Parathyroid adenoma (tissue), 2 donors: ENCODE measurements around the gene MKS1.

Experiments
- H2AFZ ChIP-seq: fragments of 300-600 bp; sonication (generic); one replicate; pipeline ENCODE4 v1.7.0; 2017; ENCODE audit warnings: antibody characterized with exemption, mild to moderate bottlenecking
- H3K27ac ChIP-seq: fragments of 300-600 bp; sonication (generic); one replicate; pipeline ENCODE4 v1.7.0; 2017
- H3K27me3 ChIP-seq: fragments of 300-600 bp; sonication (generic); one replicate; pipeline ENCODE4 v1.7.0; 2017; ENCODE audit warnings: low read length; ENCODE audit not compliant: control insufficient read depth, insufficient read depth
- H3K36me3 ChIP-seq: fragments of 300-600 bp; sonication (generic); one replicate; pipeline ENCODE4 v1.7.0; 2017; ENCODE audit warnings: low read length; ENCODE audit not compliant: control insufficient read depth, insufficient read depth
- H3K4me1 ChIP-seq: fragments of 300-600 bp; sonication (generic); one replicate; pipeline ENCODE4 v1.7.0; 2017; ENCODE audit warnings: control low read depth
- H3K4me2 ChIP-seq: fragments of 300-600 bp; sonication (generic); one replicate; pipeline ENCODE4 v1.7.0; 2017; ENCODE audit warnings: low read length
- H3K4me3 ChIP-seq: fragments of 300-600 bp; sonication (generic); one replicate; pipeline ENCODE4 v1.7.0; 2017; ENCODE audit warnings: low read depth, low read length
- H3K79me2 ChIP-seq: fragments of 300-600 bp; sonication (generic); one replicate; pipeline ENCODE4 v1.7.0; 2017; ENCODE audit warnings: control low read depth
- H3K9ac ChIP-seq: fragments of 300-600 bp; sonication (generic); one replicate; pipeline ENCODE4 v1.7.0; 2017; ENCODE audit warnings: mild to moderate bottlenecking
- H3K9me3 ChIP-seq: fragments of 300-600 bp; sonication (generic); one replicate; pipeline ENCODE4 v1.7.0; 2017; ENCODE audit warnings: low read length; ENCODE audit not compliant: control insufficient read depth
- CTCF ChIP-seq: fragments of 300-600 bp; sonication (generic); IDR thresholded peaks from one replicate; pipeline ENCODE4 v1.7.0; 2017; ENCODE audit warnings: antibody characterized with exemption, mild to moderate bottlenecking
- donor health status: primary hyperparathyroidism.

MKS1 gene

DNA sequence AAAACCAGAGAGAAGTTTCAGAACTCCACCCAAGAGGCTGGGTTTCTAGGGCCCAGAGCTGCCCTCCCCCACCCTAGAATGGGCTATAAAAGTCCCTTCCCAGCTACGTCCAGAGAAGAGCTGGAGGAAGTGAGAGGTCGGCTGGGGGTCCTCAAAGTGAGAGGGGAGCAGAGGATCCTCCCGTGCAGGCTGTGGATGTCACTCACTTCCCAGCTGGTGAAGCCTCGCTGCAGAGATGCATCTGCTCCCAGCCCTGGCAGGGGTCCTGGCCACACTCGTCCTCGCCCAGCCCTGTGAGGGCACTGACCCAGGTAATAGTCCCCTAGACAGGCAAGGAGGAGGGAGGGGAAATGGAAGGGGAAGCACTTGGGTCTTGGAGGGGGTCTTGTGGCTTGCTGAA lies 26.4 kb downstream of the MKS1 start, which contains the start of gene EPX:
TSS of gene EPX (plus strand) at position 115 of the 400 bp plus-strand sequence. CDS start at position 236, 121 bp downstream.
- H3K27ac ChIP-seq = no peak within 1 kb of the TSS
- no peak for TF ChIP-seq CTCF
- no peaks in the 10 kb centered on the region for H3K79me2 ChIP-seq
- H2AFZ ChIP-seq = no peak within 1 kb of the TSS
- no peak within 1 kb of the TSS for H3K9ac ChIP-seq
- no peaks in the 10 kb centered on the region for H3K9me3 ChIP-seq
- H3K36me3 ChIP-seq = no peaks in the 10 kb centered on the region
- no peak within 1 kb of the TSS for H3K4me2 ChIP-seq
- no peaks in the 10 kb centered on the region for H3K4me1 ChIP-seq
- H3K4me3 ChIP-seq = no peak within 1 kb of the TSS
- H3K27me3 ChIP-seq = no peaks in the 10 kb centered on the region

DNA sequence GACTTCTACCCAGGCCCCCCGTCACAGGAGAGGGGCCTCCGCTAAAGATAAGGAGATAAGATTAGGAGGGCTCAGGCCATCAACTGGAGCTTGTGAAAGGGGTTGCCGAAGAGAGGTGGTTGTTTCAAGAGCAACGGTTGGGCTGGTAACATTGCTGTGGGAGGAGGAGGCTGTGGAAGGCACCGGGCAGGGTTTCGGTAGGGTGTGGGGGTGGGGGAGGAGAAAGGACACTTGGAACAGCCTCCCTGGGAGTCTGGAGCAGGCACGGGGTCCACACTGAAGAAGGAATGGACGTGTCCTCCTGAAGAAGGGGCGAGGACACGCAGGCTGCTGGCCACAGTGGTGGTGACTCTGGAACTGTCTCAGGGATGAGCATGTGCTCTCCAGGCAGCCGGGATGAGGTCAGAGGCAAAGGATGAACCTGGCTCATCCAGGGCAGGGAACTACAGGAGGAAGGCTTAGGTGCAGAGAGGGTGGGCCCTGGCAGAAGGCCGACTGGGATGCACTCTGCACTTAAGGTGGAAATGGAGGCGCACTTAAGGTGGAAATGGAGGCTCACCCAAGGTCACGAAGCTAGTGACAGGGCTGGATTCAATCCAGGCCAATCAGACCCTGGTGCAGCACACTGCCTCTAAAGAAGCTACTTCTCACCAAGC lies 27.7 kb downstream of the MKS1 start:
- Histone ChIP-seq H3K27ac (no peak overlapping the region), H2AFZ (no peak overlapping the region), H3K4me1 (no peaks in the 10 kb centered on the region), H3K27me3 (no peaks in the 10 kb centered on the region), H3K9ac (no peak overlapping the region), H3K36me3 (no peaks in the 10 kb centered on the region), H3K4me3 (no peak overlapping the region), H3K9me3 (no peaks in the 10 kb centered on the region), H3K4me2 (no peak overlapping the region), H3K79me2 (no peaks in the 10 kb centered on the region)
- no peak for TF ChIP-seq CTCF

GRCh38 chr17:58189436-58190146 lies 29.5 kb downstream of the MKS1 start:
- no peak overlapping the region for H3K4me3 ChIP-seq
- no peak overlapping the region for H3K4me2 ChIP-seq

DNA sequence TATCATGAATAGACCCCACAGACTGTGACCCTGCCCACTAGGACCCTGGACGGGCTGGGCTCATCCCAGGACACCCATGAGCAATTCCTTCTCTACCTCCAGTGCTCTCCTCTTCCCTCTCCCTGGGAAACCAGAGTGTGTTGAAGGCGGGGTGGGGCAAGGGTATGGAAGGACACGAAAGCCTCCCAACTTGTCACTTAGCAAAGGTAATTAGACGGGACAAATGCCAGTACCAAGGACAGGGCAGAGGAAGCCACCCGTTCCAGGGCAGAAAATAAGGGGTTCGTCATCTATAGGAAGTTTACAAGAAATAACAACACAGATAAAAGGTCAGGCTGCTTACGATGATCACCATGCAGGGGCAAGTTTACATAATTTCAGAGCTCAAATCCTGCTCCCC lies 31.4 kb downstream of the MKS1 start:
- Histone ChIP-seq H3K27ac (no peak overlapping the region), H3K4me2 (no peak overlapping the region), H3K9ac (no peak overlapping the region), H3K4me3 (no peak overlapping the region), H3K4me1 (no peaks in the 10 kb centered on the region), H2AFZ (no peak overlapping the region), H3K9me3 (no peaks in the 10 kb centered on the region), H3K79me2 (no peaks in the 10 kb centered on the region), H3K36me3 (no peaks in the 10 kb centered on the region), H3K27me3 (no peaks in the 10 kb centered on the region)
- TF ChIP-seq CTCF = no peak

More at GRCh38 chr17:58189436-58190146, 29.5 kb downstream of the MKS1 start:
- Histone ChIP-seq H3K36me3 (no peaks in the 10 kb centered on the region), H3K4me1 (no peaks in the 10 kb centered on the region), H3K79me2 (no peaks in the 10 kb centered on the region), H3K9ac (no peak overlapping the region), H3K27ac (no peak overlapping the region), H3K9me3 (no peaks in the 10 kb centered on the region), H3K27me3 (no peaks in the 10 kb centered on the region), H2AFZ (no peak overlapping the region)
- TF ChIP-seq CTCF = no peak
